ENCODE measurements around the gene GEMIN5.

DNA sequence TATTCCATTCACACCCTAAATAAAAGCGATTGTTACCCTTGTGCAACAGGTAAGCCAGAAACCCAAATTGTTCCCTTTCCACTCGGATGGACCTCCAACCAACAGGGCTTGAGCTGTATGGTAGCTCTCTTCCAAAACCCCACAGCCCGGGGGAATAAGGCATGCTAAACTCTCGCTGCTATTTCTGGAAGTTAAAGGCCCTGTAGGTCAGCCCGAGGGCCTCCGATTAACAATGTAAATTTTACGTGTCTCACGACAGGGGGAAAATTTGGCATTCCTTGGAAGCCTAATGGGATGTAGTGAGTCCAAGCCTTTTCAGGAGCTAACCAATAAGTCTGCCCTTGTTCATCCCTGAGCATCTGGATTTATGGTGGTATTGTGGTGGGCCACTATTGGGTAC lies 53.6 kb downstream of the GEMIN5 start:
- TF ChIP-seq MBNL3 (CRISPR knock-in tag; conservative IDR thresholded peaks at IDR 0.05), result no peak
- no peak for TF ChIP-seq ZNF598 (CRISPR knock-in tag; IDR thresholded peaks at IDR 0.05; ENCODE audit: borderline replicate concordance)
- no peak for TF ChIP-seq ZNF569 (CRISPR knock-in tag; IDR thresholded peaks at IDR 0.05; ENCODE audit: borderline replicate concordance)
- TF ChIP-seq NFIC (IDR thresholded peaks at IDR 0.05; ENCODE audit: low read length), result no peak
- TF ChIP-seq DNMT1 (CRISPR knock-in tag; IDR thresholded peaks at IDR 0.05), result no peak
- TF ChIP-seq STAG1 (CRISPR knock-in tag; IDR thresholded peaks at IDR 0.05), result no peak
- no peak for TF ChIP-seq ZNF839 (CRISPR knock-in tag; IDR thresholded peaks at IDR 0.05; ENCODE audit: borderline replicate concordance)
- TF ChIP-seq XRCC5 (optimal IDR thresholded peaks at IDR 0.05; ENCODE audit: low read length), result no peak
- TF ChIP-seq, protein P1, sequence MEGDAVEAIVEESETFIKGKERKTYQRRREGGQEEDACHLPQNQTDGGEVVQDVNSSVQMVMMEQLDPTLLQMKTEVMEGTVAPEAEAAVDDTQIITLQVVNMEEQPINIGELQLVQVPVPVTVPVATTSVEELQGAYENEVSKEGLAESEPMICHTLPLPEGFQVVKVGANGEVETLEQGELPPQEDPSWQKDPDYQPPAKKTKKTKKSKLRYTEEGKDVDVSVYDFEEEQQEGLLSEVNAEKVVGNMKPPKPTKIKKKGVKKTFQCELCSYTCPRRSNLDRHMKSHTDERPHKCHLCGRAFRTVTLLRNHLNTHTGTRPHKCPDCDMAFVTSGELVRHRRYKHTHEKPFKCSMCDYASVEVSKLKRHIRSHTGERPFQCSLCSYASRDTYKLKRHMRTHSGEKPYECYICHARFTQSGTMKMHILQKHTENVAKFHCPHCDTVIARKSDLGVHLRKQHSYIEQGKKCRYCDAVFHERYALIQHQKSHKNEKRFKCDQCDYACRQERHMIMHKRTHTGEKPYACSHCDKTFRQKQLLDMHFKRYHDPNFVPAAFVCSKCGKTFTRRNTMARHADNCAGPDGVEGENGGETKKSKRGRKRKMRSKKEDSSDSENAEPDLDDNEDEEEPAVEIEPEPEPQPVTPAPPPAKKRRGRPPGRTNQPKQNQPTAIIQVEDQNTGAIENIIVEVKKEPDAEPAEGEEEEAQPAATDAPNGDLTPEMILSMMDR (CRISPR knock-in tag; IDR thresholded peaks at IDR 0.05), result no peak
- no peak for TF ChIP-seq SRF (IDR thresholded peaks at IDR 0.05; ENCODE audit: low read depth, low read length)
- no peak for TF ChIP-seq ZBTB21 (CRISPR knock-in tag; IDR thresholded peaks at IDR 0.05)
- TF ChIP-seq ZNF766 (CRISPR knock-in tag; IDR thresholded peaks at IDR 0.05; ENCODE audit: borderline replicate concordance), result no peak
- TF ChIP-seq, protein P2, sequence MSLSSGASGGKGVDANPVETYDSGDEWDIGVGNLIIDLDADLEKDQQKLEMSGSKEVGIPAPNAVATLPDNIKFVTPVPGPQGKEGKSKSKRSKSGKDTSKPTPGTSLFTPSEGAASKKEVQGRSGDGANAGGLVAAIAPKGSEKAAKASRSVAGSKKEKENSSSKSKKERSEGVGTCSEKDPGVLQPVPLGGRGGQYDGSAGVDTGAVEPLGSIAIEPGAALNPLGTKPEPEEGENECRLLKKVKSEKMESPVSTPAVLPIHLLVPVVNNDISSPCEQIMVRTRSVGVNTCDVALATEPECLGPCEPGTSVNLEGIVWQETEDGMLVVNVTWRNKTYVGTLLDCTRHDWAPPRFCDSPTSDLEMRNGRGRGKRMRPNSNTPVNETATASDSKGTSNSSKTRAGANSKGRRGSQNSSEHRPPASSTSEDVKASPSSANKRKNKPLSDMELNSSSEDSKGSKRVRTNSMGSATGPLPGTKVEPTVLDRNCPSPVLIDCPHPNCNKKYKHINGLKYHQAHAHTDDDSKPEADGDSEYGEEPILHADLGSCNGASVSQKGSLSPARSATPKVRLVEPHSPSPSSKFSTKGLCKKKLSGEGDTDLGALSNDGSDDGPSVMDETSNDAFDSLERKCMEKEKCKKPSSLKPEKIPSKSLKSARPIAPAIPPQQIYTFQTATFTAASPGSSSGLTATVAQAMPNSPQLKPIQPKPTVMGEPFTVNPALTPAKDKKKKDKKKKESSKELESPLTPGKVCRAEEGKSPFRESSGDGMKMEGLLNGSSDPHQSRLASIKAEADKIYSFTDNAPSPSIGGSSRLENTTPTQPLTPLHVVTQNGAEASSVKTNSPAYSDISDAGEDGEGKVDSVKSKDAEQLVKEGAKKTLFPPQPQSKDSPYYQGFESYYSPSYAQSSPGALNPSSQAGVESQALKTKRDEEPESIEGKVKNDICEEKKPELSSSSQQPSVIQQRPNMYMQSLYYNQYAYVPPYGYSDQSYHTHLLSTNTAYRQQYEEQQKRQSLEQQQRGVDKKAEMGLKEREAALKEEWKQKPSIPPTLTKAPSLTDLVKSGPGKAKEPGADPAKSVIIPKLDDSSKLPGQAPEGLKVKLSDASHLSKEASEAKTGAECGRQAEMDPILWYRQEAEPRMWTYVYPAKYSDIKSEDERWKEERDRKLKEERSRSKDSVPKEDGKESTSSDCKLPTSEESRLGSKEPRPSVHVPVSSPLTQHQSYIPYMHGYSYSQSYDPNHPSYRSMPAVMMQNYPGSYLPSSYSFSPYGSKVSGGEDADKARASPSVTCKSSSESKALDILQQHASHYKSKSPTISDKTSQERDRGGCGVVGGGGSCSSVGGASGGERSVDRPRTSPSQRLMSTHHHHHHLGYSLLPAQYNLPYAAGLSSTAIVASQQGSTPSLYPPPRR (CRISPR knock-in tag; IDR thresholded peaks at IDR 0.05; ENCODE audit: borderline replicate concordance), result no peak

Measured in HepG2 (cell line).